K562 (cell line): ENCODE data around the gene CMTM8.

Experiments
- EHMT2 ChIP-seq: fragments of 450-650 bp; IDR thresholded peaks from 2 replicates; pipeline ENCODE4 v1.6.1; 2018; ENCODE audit warnings: antibody characterized with exemption
- NFE2L1 ChIP-seq: fragments of 450-650 bp; IDR thresholded peaks from 2 replicates; pipeline ENCODE4 v1.6.1; 2016; ENCODE audit warnings: missing genetic modification characterization, low read depth, mild to moderate bottlenecking, missing compliant biosample characterization, moderate library complexity, borderline replicate concordance

- TF ChIP-seq EHMT2 = no peak
- no peak for TF ChIP-seq NFE2L1 (tag)
These were observed 19.4 kb downstream of the CMTM8 start for GRCh38 chr3:32257641-32258438.
